Fibroblast of lung (primary cell): Measurements from ENCODE around the gene PAFAH1B1.

Source experiments
- EZH2 ChIP-seq: IDR thresholded peaks from 2 replicates; pipeline ENCODE4 v1.5.1; 2012; ENCODE audit warnings: low read length, control low read depth, mild to moderate bottlenecking; ENCODE audit errors: missing control alignments
- TF ChIP-seq, protein P1 (sequence below), 2 donors: IDR thresholded peaks in 1 of 2; conservative IDR thresholded peaks in 1 of 2; 1 replicate in 1 of 2; 2 replicates in 1 of 2; pipeline ENCODE4 v1.5.1; 2011 to 2012; ENCODE audit warnings: low read length in 2 of 2, control low read depth in 1 of 2, inconsistent platforms in 1 of 2, low read depth in 1 of 2, mild to moderate bottlenecking in 1 of 2

GRCh38 chr17:2723997-2724783 is 130.7 kb downstream of the PAFAH1B1 start:
- no peak for TF ChIP-seq EZH2
- TF ChIP-seq, protein P1, sequence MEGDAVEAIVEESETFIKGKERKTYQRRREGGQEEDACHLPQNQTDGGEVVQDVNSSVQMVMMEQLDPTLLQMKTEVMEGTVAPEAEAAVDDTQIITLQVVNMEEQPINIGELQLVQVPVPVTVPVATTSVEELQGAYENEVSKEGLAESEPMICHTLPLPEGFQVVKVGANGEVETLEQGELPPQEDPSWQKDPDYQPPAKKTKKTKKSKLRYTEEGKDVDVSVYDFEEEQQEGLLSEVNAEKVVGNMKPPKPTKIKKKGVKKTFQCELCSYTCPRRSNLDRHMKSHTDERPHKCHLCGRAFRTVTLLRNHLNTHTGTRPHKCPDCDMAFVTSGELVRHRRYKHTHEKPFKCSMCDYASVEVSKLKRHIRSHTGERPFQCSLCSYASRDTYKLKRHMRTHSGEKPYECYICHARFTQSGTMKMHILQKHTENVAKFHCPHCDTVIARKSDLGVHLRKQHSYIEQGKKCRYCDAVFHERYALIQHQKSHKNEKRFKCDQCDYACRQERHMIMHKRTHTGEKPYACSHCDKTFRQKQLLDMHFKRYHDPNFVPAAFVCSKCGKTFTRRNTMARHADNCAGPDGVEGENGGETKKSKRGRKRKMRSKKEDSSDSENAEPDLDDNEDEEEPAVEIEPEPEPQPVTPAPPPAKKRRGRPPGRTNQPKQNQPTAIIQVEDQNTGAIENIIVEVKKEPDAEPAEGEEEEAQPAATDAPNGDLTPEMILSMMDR (conservative IDR thresholded peaks at IDR 0.05 in 1 of 2, IDR thresholded peaks at IDR 0.05 in 1 of 2; ENCODE audit: low read depth in 1 of 2, low read length in 2 of 2) = no peak
